Caco-2 (cell line): ENCODE data around the gene IRF4. TPM values are rescaled to one million over a fixed set of nuclear protein-coding genes. Genes with fewer than 3 reads are reported as not detected.

Experiments
- BruUV-seq: library from RNA; stranded (reverse); fragments of 400-500 nt; replicated peaks from 2 replicates; lab custom pipeline; 2021; lab: Mats Ljungman, UMichigan
- CTCF ChIA-PET: fragments of 300-600 bp; sonication (Branson Sonifier 250); formaldehyde crosslinking; loops from one replicate; lab custom pipeline; 2022; ENCODE audit warnings: antibody characterized with exemption; lab: Charles Lee
- POLR2A ChIA-PET: fragments of 300-600 bp; sonication (Branson Sonifier 250); formaldehyde crosslinking; loops from one replicate; lab custom pipeline; 2022; ENCODE audit warnings: antibody characterized with exemption; lab: Charles Lee
- DNase-seq, 2 experiments: peaks; one replicate each; pipeline versions ENCODE4 v3.0.0 to v3.0.0-alpha.2; 2020 to 2022
- H3K27me3 ChIP-seq: replicated peaks from 2 replicates; pipeline ENCODE4 v1.6.0; 2011; ENCODE audit warnings: low read length; ENCODE audit not compliant: control insufficient read depth, insufficient read depth
- H3K36me3 ChIP-seq: 2 replicates; pipeline ENCODE4 v1.5.1; 2011; ENCODE audit warnings: low read length; ENCODE audit not compliant: control insufficient read depth, insufficient read depth
- H3K4me1 ChIP-seq: fragments of 250-450 bp; sonication (Bioruptor Pico); 2 replicates; pipeline ENCODE4 v1.5.1; 2020; ENCODE audit warnings: mild to moderate bottlenecking
- H3K4me3 ChIP-seq: 2 replicates; pipeline ENCODE4 v1.5.1; 2011; ENCODE audit warnings: low read depth, mild to moderate bottlenecking, control low read depth, low read length
- H3K9me3 ChIP-seq: fragments of 250-450 bp; sonication (Bioruptor Pico); 2 replicates; pipeline ENCODE4 v1.5.1; 2020; ENCODE audit warnings: mild to moderate bottlenecking, moderate library complexity
- H3K27ac Mint-ChIP-seq: one replicate; pipeline ENCODE4 v1.8.0; 2022; ENCODE audit warnings: mixed read lengths; ENCODE audit not compliant: unreplicated experiment
- H3K27me3 Mint-ChIP-seq: one replicate; pipeline ENCODE4 v1.8.0; 2022; ENCODE audit warnings: mixed read lengths; ENCODE audit not compliant: insufficient read depth, unreplicated experiment
- H3K36me3 Mint-ChIP-seq: one replicate; pipeline ENCODE4 v1.8.0; 2022; ENCODE audit warnings: mild to moderate bottlenecking, mixed read lengths; ENCODE audit not compliant: insufficient read depth, unreplicated experiment
- H3K4me1 Mint-ChIP-seq: one replicate; pipeline ENCODE4 v1.8.0; 2022; ENCODE audit warnings: low read depth, mixed read lengths; ENCODE audit not compliant: unreplicated experiment
- H3K4me3 Mint-ChIP-seq: one replicate; pipeline ENCODE4 v1.8.0; 2022; ENCODE audit warnings: mild to moderate bottlenecking, moderate library complexity, mixed read lengths; ENCODE audit not compliant: unreplicated experiment
- H3K9me3 Mint-ChIP-seq: one replicate; pipeline ENCODE4 v1.8.0; 2022; ENCODE audit warnings: mixed read lengths; ENCODE audit not compliant: unreplicated experiment
- intact Hi-C: fragments of 100-400 bp; cut with micrococcal nuclease; formaldehyde crosslinking; loops from one replicate; pipeline ENCODE4 v1.10.0; 2022; ENCODE audit not compliant: unreplicated experiment
- total RNA-seq: library from RNA; stranded (reverse); gene quantifications from 2 replicates; pipeline ENCODE4 v1.2.3, GENCODE V29; 2022
- TF ChIP-seq, protein P1 (sequence below), 2 experiments: fragments of 200-600 bp in 1 of 2; IDR thresholded peaks; 1 replicate in 1 of 2; 2 replicates in 1 of 2; pipeline versions ENCODE4 v1.5.1 to v1.8.0; 2011 to 2022; ENCODE audit warnings: antibody characterized with exemption in 1 of 2, control low read depth in 1 of 2, inconsistent platforms in 1 of 2, low read depth in 1 of 2, low read length in 1 of 2, mild to moderate bottlenecking in 1 of 2, moderate library complexity in 1 of 2; ENCODE audit not compliant: insufficient read depth in 1 of 2, severe bottlenecking in 1 of 2, unreplicated experiment in 1 of 2

Gene IRF4
- total RNA-seq, 1 experiment from 2014 or later, result not detected

GRCh38 chr6:378090-378957 is 13.2 kb upstream of the IRF4 start:
- TF ChIP-seq, protein P1, sequence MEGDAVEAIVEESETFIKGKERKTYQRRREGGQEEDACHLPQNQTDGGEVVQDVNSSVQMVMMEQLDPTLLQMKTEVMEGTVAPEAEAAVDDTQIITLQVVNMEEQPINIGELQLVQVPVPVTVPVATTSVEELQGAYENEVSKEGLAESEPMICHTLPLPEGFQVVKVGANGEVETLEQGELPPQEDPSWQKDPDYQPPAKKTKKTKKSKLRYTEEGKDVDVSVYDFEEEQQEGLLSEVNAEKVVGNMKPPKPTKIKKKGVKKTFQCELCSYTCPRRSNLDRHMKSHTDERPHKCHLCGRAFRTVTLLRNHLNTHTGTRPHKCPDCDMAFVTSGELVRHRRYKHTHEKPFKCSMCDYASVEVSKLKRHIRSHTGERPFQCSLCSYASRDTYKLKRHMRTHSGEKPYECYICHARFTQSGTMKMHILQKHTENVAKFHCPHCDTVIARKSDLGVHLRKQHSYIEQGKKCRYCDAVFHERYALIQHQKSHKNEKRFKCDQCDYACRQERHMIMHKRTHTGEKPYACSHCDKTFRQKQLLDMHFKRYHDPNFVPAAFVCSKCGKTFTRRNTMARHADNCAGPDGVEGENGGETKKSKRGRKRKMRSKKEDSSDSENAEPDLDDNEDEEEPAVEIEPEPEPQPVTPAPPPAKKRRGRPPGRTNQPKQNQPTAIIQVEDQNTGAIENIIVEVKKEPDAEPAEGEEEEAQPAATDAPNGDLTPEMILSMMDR (IDR thresholded peaks at IDR 0.05; ENCODE audit: insufficient read depth in 1 of 2, low read depth in 1 of 2, low read length in 1 of 2, severe bottlenecking in 1 of 2, unreplicated experiment in 1 of 2), result no peak
- Histone ChIP-seq H3K4me3 (no peak overlapping the region), H3K36me3 (no peaks in the 10 kb centered on the region), H3K4me1 (no peaks in the 10 kb centered on the region), H3K9me3 (no peaks in the 10 kb centered on the region), H3K27me3 (no peaks in the 10 kb centered on the region)
- ChIA-PET CTCF (no interaction called here), POLR2A (no interaction called here)
- Mint-ChIP-seq H3K36me3 (no peaks in the 10 kb centered on the region), H3K9me3 (no peaks in the 10 kb centered on the region), H3K4me3 (no peak overlapping the region), H3K27ac (no peak overlapping the region), H3K4me1 (no peaks in the 10 kb centered on the region), H3K27me3 (peaks cover 30% of the 10 kb centered on the region)
- no TSS peak for BruUV-seq
- intact Hi-C loops, result no loop called here
- no peak for DNase-seq

- Histone ChIP-seq H3K4me3 (no peak overlapping the region), H3K4me1 (no peaks in the 10 kb centered on the region), H3K9me3 (no peaks in the 10 kb centered on the region), H3K36me3 (no peaks in the 10 kb centered on the region), H3K27me3 (no peaks in the 10 kb centered on the region)
- BruUV-seq, result no TSS peak
- no peak overlapping the region for H3K27ac Mint-ChIP-seq
- peaks cover 27% of the 10 kb centered on the region for H3K27me3 Mint-ChIP-seq
- H3K4me3 Mint-ChIP-seq, result no peak overlapping the region
- H3K36me3 Mint-ChIP-seq, result no peaks in the 10 kb centered on the region
- H3K4me1 Mint-ChIP-seq, result no peaks in the 10 kb centered on the region
- H3K9me3 Mint-ChIP-seq, result no peaks in the 10 kb centered on the region
- TF ChIP-seq, protein P1 (IDR thresholded peaks at IDR 0.05; ENCODE audit: insufficient read depth in 1 of 2, low read depth in 1 of 2, low read length in 1 of 2, severe bottlenecking in 1 of 2, unreplicated experiment in 1 of 2), result no peak
- POLR2A ChIA-PET, result no interaction called here
- CTCF ChIA-PET, result no interaction called here
- intact Hi-C loops, result no loop called here
- DNase-seq, result no peak
Observed at GRCh38 chr6:378958-379409, 12.6 kb upstream of the IRF4 start.

DNA sequence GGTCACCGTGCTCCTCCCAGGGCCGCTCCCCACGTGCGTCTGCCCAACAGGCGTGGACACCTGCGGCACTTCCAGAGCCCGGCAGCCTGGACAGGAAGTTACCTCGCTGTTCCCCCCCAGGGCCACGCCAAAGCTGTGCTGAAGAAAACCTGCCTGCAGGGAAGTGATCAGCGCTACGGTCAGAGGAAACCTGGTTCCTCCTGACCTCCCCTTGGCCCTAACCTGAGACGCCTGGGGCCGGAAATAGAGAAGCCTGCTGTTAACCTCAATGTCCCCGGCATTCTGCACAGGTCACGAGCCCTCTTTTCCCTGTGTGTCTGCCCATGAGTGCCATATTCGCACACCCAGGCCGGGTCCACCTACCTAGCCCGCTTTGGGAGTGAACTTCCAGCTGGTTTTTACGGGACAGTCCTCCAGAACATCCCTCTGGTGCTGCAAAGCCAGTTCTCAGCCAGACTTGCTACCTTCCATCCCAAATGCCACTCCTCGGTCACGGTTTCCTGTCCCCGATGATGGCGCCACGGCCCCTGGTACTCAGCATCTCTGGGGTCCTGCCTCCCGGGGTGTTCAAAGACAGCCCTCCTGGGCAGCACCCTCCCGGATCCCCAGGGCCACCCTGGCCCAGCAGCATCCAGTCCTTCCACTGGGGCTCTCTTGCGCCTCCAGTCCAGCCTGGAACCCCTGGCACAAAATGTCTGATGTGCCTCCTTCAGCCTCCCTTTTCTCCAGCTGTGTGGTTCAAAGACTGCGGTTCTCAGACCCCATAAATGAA is 12.0 kb upstream of the IRF4 start:
- CTCF ChIA-PET, result no interaction called here
- no peaks in the 10 kb centered on the region for H3K36me3 ChIP-seq
- no peaks in the 10 kb centered on the region for H3K9me3 ChIP-seq
- Mint-ChIP-seq H3K9me3 (no peaks in the 10 kb centered on the region), H3K36me3 (no peaks in the 10 kb centered on the region), H3K27me3 (peaks cover 23% of the 10 kb centered on the region), H3K4me3 (no peak overlapping the region), H3K27ac (no peak overlapping the region), H3K4me1 (no peaks in the 10 kb centered on the region)
- POLR2A ChIA-PET, result no interaction called here
- H3K4me3 ChIP-seq, result no peak overlapping the region
- TF ChIP-seq, protein P1 (IDR thresholded peaks at IDR 0.05; ENCODE audit: insufficient read depth in 1 of 2, low read depth in 1 of 2, low read length in 1 of 2, severe bottlenecking in 1 of 2, unreplicated experiment in 1 of 2), result no peak
- no peaks in the 10 kb centered on the region for H3K27me3 ChIP-seq
- DNase-seq, result no peak
- no peaks in the 10 kb centered on the region for H3K4me1 ChIP-seq
- intact Hi-C loops, result no loop called here
- no TSS peak for BruUV-seq
